IMR-90 (cell line): ENCODE data around the gene MCM8. TPM values are rescaled to one million over a fixed set of nuclear protein-coding genes. Genes with fewer than 3 reads are reported as not detected.

Source experiments
- ATAC-seq: fragments of 200-7000 bp; cut with Tn5 transposase; 2 replicates; pipeline ENCODE4 v1.9.1; 2020; ENCODE audit warnings: low read depth, mild to moderate bottlenecking, moderate library complexity
- BruUV-seq: library from RNA; stranded (reverse); fragments of 400-500 nt; replicated peaks from 2 replicates; lab custom pipeline; 2021; lab: Mats Ljungman, UMichigan
- CTCF ChIA-PET: fragments of 300-600 bp; formaldehyde crosslinking; extraction: SDS; loops from one replicate; lab custom pipeline; 2021; ENCODE audit warnings: antibody characterized with exemption; lab: Yijun Ruan, JAX
- POLR2A ChIA-PET: fragments of 300-600 bp; sonication (Branson Sonifier 250); formaldehyde crosslinking; loops from one replicate; lab custom pipeline; 2022; ENCODE audit warnings: antibody characterized with exemption; ENCODE audit not compliant: unreplicated experiment; lab: Charles Lee
- DNase-seq: peaks from one replicate; pipeline ENCODE4 v3.0.0; 2013
- H2AFZ ChIP-seq: replicated peaks from 2 replicates; pipeline ENCODE3; 2013; ENCODE audit warnings: low read length, mild to moderate bottlenecking; ENCODE audit not compliant: poor library complexity
- H2AK5ac ChIP-seq: 2 replicates; pipeline ENCODE4 v1.6.1; 2013; ENCODE audit warnings: low read depth, low read length, inconsistent platforms
- H2AK9ac ChIP-seq: replicated peaks from 2 replicates; pipeline ENCODE3; 2013; ENCODE audit warnings: mild to moderate bottlenecking, low read depth, low read length, moderate library complexity; ENCODE audit not compliant: poor library complexity
- H2BK120ac ChIP-seq: 2 replicates; pipeline ENCODE4 v1.6.1; 2013; ENCODE audit warnings: low read depth, low read length, inconsistent platforms
- H2BK15ac ChIP-seq: 3 replicates; pipeline ENCODE4 v1.6.1; 2013; ENCODE audit warnings: low read depth, low read length, inconsistent platforms
- H2BK20ac ChIP-seq: 2 replicates; pipeline ENCODE4 v1.6.1; 2013; ENCODE audit warnings: low read depth, mild to moderate bottlenecking, inconsistent platforms, low read length, moderate library complexity
- H2BK5ac ChIP-seq: 2 replicates; pipeline ENCODE4 v1.6.1; 2013; ENCODE audit warnings: mild to moderate bottlenecking, low read depth, low read length, inconsistent platforms; ENCODE audit not compliant: poor library complexity, severe bottlenecking
- H3K14ac ChIP-seq: replicated peaks from 2 replicates; pipeline ENCODE4 v1.6.1; 2013; ENCODE audit warnings: low read depth, low read length, inconsistent platforms
- H3K18ac ChIP-seq: 2 replicates; pipeline ENCODE4 v1.6.1; 2013; ENCODE audit warnings: low read depth, low read length, control low read depth
- H3K23ac ChIP-seq: 2 replicates; pipeline ENCODE4 v1.6.1; 2013; ENCODE audit warnings: low read depth, low read length, inconsistent platforms
- H3K27ac ChIP-seq: 2 replicates; pipeline ENCODE4 v1.5.1; 2013; ENCODE audit warnings: mild to moderate bottlenecking, control low read depth, low read length; ENCODE audit not compliant: insufficient read depth
- H3K27me3 ChIP-seq: 2 replicates; pipeline ENCODE4 v1.6.1; 2013; ENCODE audit warnings: low read length; ENCODE audit not compliant: control insufficient read depth, insufficient read depth
- H3K36me3 ChIP-seq: 2 replicates; pipeline ENCODE4 v1.6.1; 2013; ENCODE audit warnings: low read length, mixed read lengths; ENCODE audit not compliant: control insufficient read depth, insufficient read depth
- H3K4ac ChIP-seq: 2 replicates; pipeline ENCODE4 v1.6.1; 2013; ENCODE audit warnings: low read depth, low read length, inconsistent platforms
- H3K4me1 ChIP-seq: 2 replicates; pipeline ENCODE4 v1.6.1; 2013; ENCODE audit warnings: low read length, mixed read lengths; ENCODE audit not compliant: control insufficient read depth, insufficient read depth
- H3K4me2 ChIP-seq: 2 replicates; pipeline ENCODE4 v1.6.1; 2013; ENCODE audit warnings: low read depth, mild to moderate bottlenecking, control low read depth, low read length, moderate library complexity
- H3K4me3 ChIP-seq: 2 replicates; pipeline ENCODE4 v1.5.1; 2013; ENCODE audit warnings: low read depth, mild to moderate bottlenecking, control low read depth, low read length, moderate library complexity; ENCODE audit not compliant: insufficient read depth
- H3K56ac ChIP-seq: 2 replicates; pipeline ENCODE4 v1.6.1; 2013; ENCODE audit warnings: low read length, inconsistent platforms; ENCODE audit not compliant: insufficient read depth; ENCODE audit errors: extremely low read depth
- H3K79me1 ChIP-seq, 2 experiments: 2 replicates each; pipeline ENCODE4 v1.6.1; 2013; ENCODE audit warnings: low read length in 2 of 2, inconsistent platforms in 1 of 2, low read depth in 1 of 2
- H3K9ac ChIP-seq: 2 replicates; pipeline ENCODE4 v1.6.1; 2013; ENCODE audit warnings: low read depth, low read length, control low read depth
- H3K9me1 ChIP-seq: 2 replicates; pipeline ENCODE4 v1.6.1; 2013; ENCODE audit warnings: low read length, inconsistent platforms; ENCODE audit not compliant: insufficient read depth
- H3K9me3 ChIP-seq: 2 replicates; pipeline ENCODE4 v1.6.1; 2013; ENCODE audit warnings: low read length; ENCODE audit not compliant: control insufficient read depth, insufficient read depth
- H4K20me1 ChIP-seq: 2 replicates; pipeline ENCODE4 v1.6.1; 2013; ENCODE audit warnings: low read length, inconsistent platforms; ENCODE audit not compliant: insufficient read depth
- H4K5ac ChIP-seq: 2 replicates; pipeline ENCODE4 v1.6.1; 2013; ENCODE audit warnings: mild to moderate bottlenecking, low read depth, low read length, control low read depth
- H4K8ac ChIP-seq, 2 experiments: 2 replicates each; pipeline ENCODE4 v1.6.1; 2013; ENCODE audit warnings: low read depth in 2 of 2, low read length in 2 of 2, control low read depth in 1 of 2, inconsistent platforms in 1 of 2
- H4K91ac ChIP-seq: 2 replicates; pipeline ENCODE4 v1.6.1; 2013; ENCODE audit warnings: low read depth, low read length, inconsistent platforms; ENCODE audit not compliant: insufficient read depth
- CEBPB ChIP-seq: IDR thresholded peaks from 2 replicates; pipeline ENCODE4 v1.6.1; 2012; ENCODE audit warnings: low read depth, low read length, improper control_type of control experiment
- CHD1 ChIP-seq: IDR thresholded peaks from 2 replicates; pipeline ENCODE4 v1.6.1; 2012; ENCODE audit warnings: low read depth, low read length, improper control_type of control experiment
- MAFK ChIP-seq: IDR thresholded peaks from 2 replicates; pipeline ENCODE4 v1.6.1; 2012; ENCODE audit warnings: low read depth, low read length, improper control_type of control experiment
- NFE2L2 ChIP-seq: fragments of 150-350 bp; IDR thresholded peaks from 2 replicates; pipeline ENCODE4 v1.6.1; 2016; ENCODE audit warnings: low read depth, mild to moderate bottlenecking, low read length
- POLR2A ChIP-seq: IDR thresholded peaks from 2 replicates; pipeline ENCODE4 v1.6.1; 2012; ENCODE audit warnings: mild to moderate bottlenecking, low read depth, low read length
- RAD21 ChIP-seq: IDR thresholded peaks from 2 replicates; pipeline ENCODE4 v1.6.1; 2012; ENCODE audit warnings: low read length, improper control_type of control experiment
- RCOR1 ChIP-seq: IDR thresholded peaks from 2 replicates; pipeline ENCODE4 v1.6.1; 2012; ENCODE audit warnings: mild to moderate bottlenecking, low read length, improper control_type of control experiment; ENCODE audit not compliant: insufficient replicate concordance
- SMC3 ChIP-seq: fragments of 150-350 bp; IDR thresholded peaks from 2 replicates; pipeline ENCODE4 v1.6.1; 2016; ENCODE audit warnings: low read depth, mild to moderate bottlenecking, antibody characterized with exemption, low read length, moderate library complexity
- WGBS, 2 experiments: methylation state at CpG; one replicate each; pipeline versions ENCODE4 v1.1.5 to v1.1.7; 2013; ENCODE audit warnings: missing lambda C conversion rate in 2 of 2; ENCODE audit not compliant: insufficient read length in 1 of 2; ENCODE audit errors: extremely low coverage in 2 of 2; 5-methylcytosine and 5-hydroxymethylcytosine counted together
- dilution Hi-C: fragments of 300-500 bp; cut with HindIII; formaldehyde crosslinking; loops from one replicate; pipeline ENCODE4 v1.14.3; 2018; ENCODE audit warnings: low sequenced_read_pairs; ENCODE audit not compliant: unreplicated experiment
- in situ Hi-C: fragments of 300-500 bp; cut with MboI; formaldehyde crosslinking; loops from 3 replicates; pipeline ENCODE4 v1.14.3; 2019; ENCODE audit warnings: low sequenced_read_pairs, inconsistent platforms, mixed read lengths
- intact Hi-C: fragments of 100-400 bp; cut with micrococcal nuclease; formaldehyde crosslinking; loops from 2 replicates; pipeline ENCODE4 v1.10.0; 2022
- polyA plus RNA-seq, 3 experiments: library from polyadenylated mRNA; depleted of rRNA; stranded (reverse); fragments of >200 nt; gene quantifications; 2 replicates each; pipeline ENCODE4 v1.2.3, GENCODE V29; 2012; ENCODE audit warnings: low replicate concordance in 1 of 3
- total RNA-seq: library from RNA; depleted of rRNA; stranded (reverse); fragments of >200 nt; gene quantifications from 2 replicates; pipeline ENCODE4 v1.2.3, GENCODE V29; 2012
- TF ChIP-seq, protein P1 (sequence below): fragments of 150-350 bp; IDR thresholded peaks from 2 replicates; pipeline ENCODE4 v1.6.1; 2016; ENCODE audit warnings: low read depth, mild to moderate bottlenecking, low read length, moderate library complexity, borderline replicate concordance

Gene MCM8
- total and polyA plus RNA-seq, 2 of the 4 experiments (the other 2 are of a cell fraction): 4.2 to 11.5 TPM

DNA sequence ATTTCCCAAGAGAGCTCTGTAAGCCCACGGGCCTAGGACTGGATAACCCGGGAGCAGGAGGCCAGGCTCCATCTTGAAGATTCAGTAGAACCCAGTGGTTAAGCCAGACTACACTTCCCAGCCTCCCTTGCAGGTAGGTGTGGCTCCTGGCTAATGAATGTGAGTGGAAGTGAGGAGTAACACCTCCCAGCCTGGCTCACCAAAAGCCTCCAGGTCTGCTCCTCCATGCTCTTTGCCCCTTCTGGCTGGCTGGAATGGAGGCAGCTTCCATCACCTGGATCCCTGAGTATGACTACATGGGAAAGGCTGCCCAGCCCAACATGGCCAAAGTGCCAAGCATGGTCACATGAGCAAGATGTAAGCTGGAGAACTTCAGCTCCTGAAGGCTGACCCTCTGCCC, 93.7 kb downstream of the MCM8 start:
- Histone ChIP-seq H2BK120ac (no peak overlapping the region), H3K4me3 (no peak overlapping the region), H3K4ac (no peak overlapping the region), H3K27ac (no peak overlapping the region), H3K56ac (no peak overlapping the region), H3K4me1 (no peaks in the 10 kb centered on the region; the same call in 1 of the 2 replicates), H4K91ac (no peak overlapping the region), H3K9me1 (peaks cover 3% of the 10 kb centered on the region; the same call in 1 of the 2 replicates), H4K5ac (no peak overlapping the region), H3K9ac (no peak overlapping the region), H3K14ac (no peak overlapping the region), H3K79me1 (no peaks in the 10 kb centered on the region), H2AK9ac (no peak overlapping the region), H3K18ac (no peak overlapping the region), H2BK5ac (no peak overlapping the region), H3K9me3 (no peaks in the 10 kb centered on the region), H3K23ac (no peak overlapping the region), H2BK20ac (no peak overlapping the region), H3K36me3 (peaks cover 22% of the 10 kb centered on the region), H3K27me3 (no peaks in the 10 kb centered on the region), H3K4me2 (no peak overlapping the region), H4K20me1 (no peaks in the 10 kb centered on the region), H2AFZ (no peak overlapping the region), H2AK5ac (no peak overlapping the region), H2BK15ac (no peak overlapping the region), H4K8ac (no peak overlapping the region)
- dilution Hi-C loops: no loop called here
- POLR2A ChIA-PET: no interaction called here
- CTCF ChIA-PET: no interaction called here
- no peak for TF ChIP-seq MAFK
- no peak for TF ChIP-seq POLR2A
- no peak for TF ChIP-seq CEBPB
- TF ChIP-seq, protein P1, sequence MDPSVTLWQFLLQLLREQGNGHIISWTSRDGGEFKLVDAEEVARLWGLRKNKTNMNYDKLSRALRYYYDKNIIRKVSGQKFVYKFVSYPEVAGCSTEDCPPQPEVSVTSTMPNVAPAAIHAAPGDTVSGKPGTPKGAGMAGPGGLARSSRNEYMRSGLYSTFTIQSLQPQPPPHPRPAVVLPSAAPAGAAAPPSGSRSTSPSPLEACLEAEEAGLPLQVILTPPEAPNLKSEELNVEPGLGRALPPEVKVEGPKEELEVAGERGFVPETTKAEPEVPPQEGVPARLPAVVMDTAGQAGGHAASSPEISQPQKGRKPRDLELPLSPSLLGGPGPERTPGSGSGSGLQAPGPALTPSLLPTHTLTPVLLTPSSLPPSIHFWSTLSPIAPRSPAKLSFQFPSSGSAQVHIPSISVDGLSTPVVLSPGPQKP: no peak
- TF ChIP-seq NFE2L2: no peak
- TF ChIP-seq CHD1: no peak
- no peak for TF ChIP-seq RCOR1
- no peak for TF ChIP-seq RAD21
- no peak for TF ChIP-seq SMC3
- no peak for ATAC-seq
- intact Hi-C loops: no loop called here
- in situ Hi-C loops: no loop called here
- WGBS, 2 experiments: no CpG with 5 or more reads among the region's 2 CpGs
- BruUV-seq: no TSS peak
- DNase-seq: no peak
